ENCODE measurements around the gene PPFIBP2. TPM values are rescaled to one million over a fixed set of nuclear protein-coding genes. Genes with fewer than 3 reads are reported as not detected.

Gene PPFIBP2
- total RNA-seq, 1 experiment from 2014 or later, result 5.7 TPM

- Histone ChIP-seq H3K4me2 (ENCODE audit: low read length) (no peak overlapping the region), H3K9me3 (ENCODE audit: control insufficient read depth in 1 of 2, insufficient read depth in 1 of 2, low read depth in 1 of 2, low read length in 2 of 2) (no peaks in the 10 kb centered on the region), H3K4me3 (replicated peaks in 1 of 2; ENCODE audit: low read depth in 1 of 2, low read length in 2 of 2) (no peak overlapping the region), H3K9ac (ENCODE audit: low read length) (no peak overlapping the region), H3K9me2 (ENCODE audit: insufficient read depth) (no peaks in the 10 kb centered on the region), H3K27me3 (ENCODE audit: insufficient read depth, low read length) (peaks cover 43% of the 10 kb centered on the region), H2AFZ (ENCODE audit: low read depth, low read length, poor library complexity, severe bottlenecking) (no peak overlapping the region), H3K27ac (ENCODE audit: low read depth, low read length) (no peak overlapping the region), H3K79me2 (ENCODE audit: insufficient read depth, low read length) (no peaks in the 10 kb centered on the region), H3K36me3 (ENCODE audit: control insufficient read depth in 1 of 2, insufficient read depth in 2 of 2, low read length in 2 of 2) (no peaks in the 10 kb centered on the region), H3K4me1 (ENCODE audit: control insufficient read depth in 1 of 2, insufficient read depth in 2 of 2, low read length in 2 of 2) (no peaks in the 10 kb centered on the region), H4K20me1 (ENCODE audit: insufficient read depth) (no peaks in the 10 kb centered on the region)
- ChIA-PET POLR2A (no interaction called here), CTCF (no interaction called here), RAD21 (ENCODE audit: low non-redundant PET in 1 of 2, low total read pairs in 2 of 2, uncharacterized antibody in 2 of 2, unreplicated experiment in 2 of 2) (no interaction called here)
- no peak for TF ChIP-seq EZH2phosphoT487 (IDR thresholded peaks at IDR 0.05; ENCODE audit: borderline replicate concordance)
- no peak for TF ChIP-seq ZNF274 (IDR thresholded peaks at IDR 0.05; ENCODE audit: low read depth, low read length)
- TF ChIP-seq, protein P1, sequence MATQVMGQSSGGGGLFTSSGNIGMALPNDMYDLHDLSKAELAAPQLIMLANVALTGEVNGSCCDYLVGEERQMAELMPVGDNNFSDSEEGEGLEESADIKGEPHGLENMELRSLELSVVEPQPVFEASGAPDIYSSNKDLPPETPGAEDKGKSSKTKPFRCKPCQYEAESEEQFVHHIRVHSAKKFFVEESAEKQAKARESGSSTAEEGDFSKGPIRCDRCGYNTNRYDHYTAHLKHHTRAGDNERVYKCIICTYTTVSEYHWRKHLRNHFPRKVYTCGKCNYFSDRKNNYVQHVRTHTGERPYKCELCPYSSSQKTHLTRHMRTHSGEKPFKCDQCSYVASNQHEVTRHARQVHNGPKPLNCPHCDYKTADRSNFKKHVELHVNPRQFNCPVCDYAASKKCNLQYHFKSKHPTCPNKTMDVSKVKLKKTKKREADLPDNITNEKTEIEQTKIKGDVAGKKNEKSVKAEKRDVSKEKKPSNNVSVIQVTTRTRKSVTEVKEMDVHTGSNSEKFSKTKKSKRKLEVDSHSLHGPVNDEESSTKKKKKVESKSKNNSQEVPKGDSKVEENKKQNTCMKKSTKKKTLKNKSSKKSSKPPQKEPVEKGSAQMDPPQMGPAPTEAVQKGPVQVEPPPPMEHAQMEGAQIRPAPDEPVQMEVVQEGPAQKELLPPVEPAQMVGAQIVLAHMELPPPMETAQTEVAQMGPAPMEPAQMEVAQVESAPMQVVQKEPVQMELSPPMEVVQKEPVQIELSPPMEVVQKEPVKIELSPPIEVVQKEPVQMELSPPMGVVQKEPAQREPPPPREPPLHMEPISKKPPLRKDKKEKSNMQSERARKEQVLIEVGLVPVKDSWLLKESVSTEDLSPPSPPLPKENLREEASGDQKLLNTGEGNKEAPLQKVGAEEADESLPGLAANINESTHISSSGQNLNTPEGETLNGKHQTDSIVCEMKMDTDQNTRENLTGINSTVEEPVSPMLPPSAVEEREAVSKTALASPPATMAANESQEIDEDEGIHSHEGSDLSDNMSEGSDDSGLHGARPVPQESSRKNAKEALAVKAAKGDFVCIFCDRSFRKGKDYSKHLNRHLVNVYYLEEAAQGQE (IDR thresholded peaks at IDR 0.05; ENCODE audit: low read depth), result no peak
- TF ChIP-seq MAX (IDR thresholded peaks at IDR 0.05), result no peak
- TF ChIP-seq, protein P2, sequence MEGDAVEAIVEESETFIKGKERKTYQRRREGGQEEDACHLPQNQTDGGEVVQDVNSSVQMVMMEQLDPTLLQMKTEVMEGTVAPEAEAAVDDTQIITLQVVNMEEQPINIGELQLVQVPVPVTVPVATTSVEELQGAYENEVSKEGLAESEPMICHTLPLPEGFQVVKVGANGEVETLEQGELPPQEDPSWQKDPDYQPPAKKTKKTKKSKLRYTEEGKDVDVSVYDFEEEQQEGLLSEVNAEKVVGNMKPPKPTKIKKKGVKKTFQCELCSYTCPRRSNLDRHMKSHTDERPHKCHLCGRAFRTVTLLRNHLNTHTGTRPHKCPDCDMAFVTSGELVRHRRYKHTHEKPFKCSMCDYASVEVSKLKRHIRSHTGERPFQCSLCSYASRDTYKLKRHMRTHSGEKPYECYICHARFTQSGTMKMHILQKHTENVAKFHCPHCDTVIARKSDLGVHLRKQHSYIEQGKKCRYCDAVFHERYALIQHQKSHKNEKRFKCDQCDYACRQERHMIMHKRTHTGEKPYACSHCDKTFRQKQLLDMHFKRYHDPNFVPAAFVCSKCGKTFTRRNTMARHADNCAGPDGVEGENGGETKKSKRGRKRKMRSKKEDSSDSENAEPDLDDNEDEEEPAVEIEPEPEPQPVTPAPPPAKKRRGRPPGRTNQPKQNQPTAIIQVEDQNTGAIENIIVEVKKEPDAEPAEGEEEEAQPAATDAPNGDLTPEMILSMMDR (IDR thresholded peaks at IDR 0.05 in 2 of 3, conservative IDR thresholded peaks at IDR 0.05 in 1 of 3; ENCODE audit: borderline replicate concordance in 1 of 3, insufficient read depth in 1 of 3, low read depth in 2 of 3, low read length in 2 of 3), result no peak
- TF ChIP-seq JUND (IDR thresholded peaks at IDR 0.05), result no peak
- no peak for TF ChIP-seq ZFX (IDR thresholded peaks at IDR 0.05)
- no peak for TF ChIP-seq POLR2A (IDR thresholded peaks at IDR 0.05; ENCODE audit: borderline replicate concordance, extremely low read depth, insufficient read depth, insufficient read length)
- TF ChIP-seq TCF7L2 (IDR thresholded peaks at IDR 0.05; ENCODE audit: borderline replicate concordance, extremely low read depth, insufficient read depth, insufficient read length), result no peak
- TF ChIP-seq ATF3 (IDR thresholded peaks at IDR 0.05), result no peak
- TF ChIP-seq EZH2 (IDR thresholded peaks at IDR 0.05), result no peak
- TF ChIP-seq CBX3 (IDR thresholded peaks at IDR 0.05; ENCODE audit: low read depth), result no peak
- TF ChIP-seq ZBTB33 (IDR thresholded peaks at IDR 0.05; ENCODE audit: extremely low read depth, insufficient replicate concordance, low read length), result no peak
- no peak for TF ChIP-seq ELF1 (IDR thresholded peaks at IDR 0.05; ENCODE audit: borderline replicate concordance, low read depth)
- TF ChIP-seq EGR1 (IDR thresholded peaks at IDR 0.05; ENCODE audit: low read depth), result no peak
- no peak for TF ChIP-seq YY1 (IDR thresholded peaks at IDR 0.05; ENCODE audit: extremely low read depth, insufficient replicate concordance, low read depth, low read length)
- no peak for TF ChIP-seq POLR2AphosphoS5 (IDR thresholded peaks at IDR 0.05; ENCODE audit: low read depth, low read length)
- DNase-seq (ENCODE audit: low read depth, low spot score) (no peak), ATAC-seq (no peak)
- intact Hi-C loops (cut with micrococcal nuclease), result no loop called here
- no TSS peak for BruUV-seq (replicated peaks)
Measured at GRCh38 chr11:7487360-7487759, 26.4 kb upstream of the PPFIBP2 start.

Data from HCT116 (cell line).